ENCODE data around the gene PPP3CA. TPM values are rescaled to one million over a fixed set of nuclear protein-coding genes. Genes with fewer than 3 reads are reported as not detected.

PPP3CA gene
- total RNA-seq, 1 experiment from 2014 or later = 129 TPM

DNA sequence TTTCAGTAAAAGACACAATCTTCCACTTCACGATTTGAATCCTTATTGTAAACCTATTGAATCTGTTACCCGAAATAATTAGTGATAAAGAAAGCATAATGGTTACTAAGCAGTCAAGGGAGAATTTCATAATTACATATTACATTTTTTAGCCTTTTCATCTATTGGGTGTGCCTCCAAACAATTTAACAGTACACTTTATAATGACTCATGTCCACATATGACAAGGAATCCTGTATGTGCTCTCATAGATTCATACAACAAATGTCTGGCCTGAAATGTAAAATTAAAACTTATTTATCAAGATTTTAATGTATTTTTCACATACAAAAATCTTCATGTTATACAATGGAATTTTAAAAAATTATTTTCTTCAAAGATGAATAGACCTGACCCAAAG is 39.4 kb downstream of the PPP3CA start:
- no TSS peak for BruUV-seq (replicated peaks)
- no peak for DNase-seq (ENCODE audit: low spot score)
- H3K4me1 ChIP-seq (ENCODE audit: insufficient read depth, low read length, poor library complexity, severe bottlenecking) = peaks cover 44% of the 10 kb centered on the region
- TF ChIP-seq, protein P1, sequence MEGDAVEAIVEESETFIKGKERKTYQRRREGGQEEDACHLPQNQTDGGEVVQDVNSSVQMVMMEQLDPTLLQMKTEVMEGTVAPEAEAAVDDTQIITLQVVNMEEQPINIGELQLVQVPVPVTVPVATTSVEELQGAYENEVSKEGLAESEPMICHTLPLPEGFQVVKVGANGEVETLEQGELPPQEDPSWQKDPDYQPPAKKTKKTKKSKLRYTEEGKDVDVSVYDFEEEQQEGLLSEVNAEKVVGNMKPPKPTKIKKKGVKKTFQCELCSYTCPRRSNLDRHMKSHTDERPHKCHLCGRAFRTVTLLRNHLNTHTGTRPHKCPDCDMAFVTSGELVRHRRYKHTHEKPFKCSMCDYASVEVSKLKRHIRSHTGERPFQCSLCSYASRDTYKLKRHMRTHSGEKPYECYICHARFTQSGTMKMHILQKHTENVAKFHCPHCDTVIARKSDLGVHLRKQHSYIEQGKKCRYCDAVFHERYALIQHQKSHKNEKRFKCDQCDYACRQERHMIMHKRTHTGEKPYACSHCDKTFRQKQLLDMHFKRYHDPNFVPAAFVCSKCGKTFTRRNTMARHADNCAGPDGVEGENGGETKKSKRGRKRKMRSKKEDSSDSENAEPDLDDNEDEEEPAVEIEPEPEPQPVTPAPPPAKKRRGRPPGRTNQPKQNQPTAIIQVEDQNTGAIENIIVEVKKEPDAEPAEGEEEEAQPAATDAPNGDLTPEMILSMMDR (conservative IDR thresholded peaks at IDR 0.05; ENCODE audit: low read depth, low read length) = no peak
- TF ChIP-seq EZH2 (IDR thresholded peaks at IDR 0.05; ENCODE audit: borderline replicate concordance, low read depth, low read length, poor library complexity, severe bottlenecking) = no peak
- intact Hi-C loops (cut with micrococcal nuclease; ENCODE audit: unreplicated experiment) = no loop called here
- POLR2A ChIA-PET (ENCODE audit: low non-redundant PET) = no interaction called here
- no peaks in the 10 kb centered on the region for H3K27me3 ChIP-seq (replicated peaks; ENCODE audit: insufficient read depth, low read depth, low read length, poor library complexity)
- H3K36me3 ChIP-seq (ENCODE audit: insufficient read depth, low read length, poor library complexity, severe bottlenecking) = no peaks in the 10 kb centered on the region
- H3K4me3 ChIP-seq (ENCODE audit: low read depth, low read length, poor library complexity, severe bottlenecking) = no peak overlapping the region
- CTCF ChIA-PET = no interaction called here
- no peaks in the 10 kb centered on the region for H3K9me3 ChIP-seq (ENCODE audit: low read depth, low read length, poor library complexity, severe bottlenecking)
- H3K27ac ChIP-seq (ENCODE audit: low read depth, low read length, poor library complexity, severe bottlenecking) = no peak overlapping the region

DNA sequence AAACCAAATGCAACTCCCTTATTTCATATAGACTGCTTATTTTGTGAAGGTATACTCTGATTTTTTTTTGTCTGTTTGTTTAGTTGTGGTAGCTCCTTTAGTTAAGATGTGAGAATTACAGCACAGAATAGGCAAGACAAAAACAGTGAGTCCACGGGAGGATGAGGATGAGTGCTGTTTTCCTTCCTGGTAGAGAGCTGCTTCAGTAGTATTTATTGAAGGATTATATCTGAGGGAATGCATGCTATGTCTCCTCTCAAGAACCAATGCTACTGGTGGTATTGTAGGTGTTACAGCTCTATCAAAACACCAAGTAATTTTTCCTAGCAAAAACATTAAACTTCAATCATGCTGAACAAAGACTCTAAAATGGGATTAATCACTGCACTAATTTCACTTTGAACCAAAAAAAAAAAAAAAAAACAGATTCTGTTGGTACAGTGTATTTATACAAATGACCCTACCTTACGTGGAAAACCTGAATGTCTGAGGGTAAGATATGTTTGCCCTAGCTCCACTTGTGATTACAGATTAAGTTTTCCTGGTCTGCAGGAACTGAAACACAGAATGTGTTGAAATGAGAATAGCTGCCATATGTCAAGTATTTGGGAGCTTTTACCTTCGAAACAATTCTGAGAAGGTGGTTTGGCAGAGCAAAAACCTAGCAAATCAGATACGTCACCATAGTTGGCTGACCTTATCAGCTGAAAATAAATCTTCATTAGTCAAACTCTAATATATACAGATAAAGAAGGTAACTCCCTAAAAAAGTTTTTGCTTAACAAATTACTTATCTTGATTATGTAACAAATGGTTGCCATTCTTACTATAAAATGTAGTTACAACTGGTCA is 40.3 kb downstream of the PPP3CA start:
- intact Hi-C loops (cut with micrococcal nuclease; ENCODE audit: unreplicated experiment) = no loop called here
- BruUV-seq (replicated peaks) = no TSS peak
- Histone ChIP-seq H3K27ac (ENCODE audit: low read depth, low read length, poor library complexity, severe bottlenecking) (peak overlapping the region; percentile 47), H3K9me3 (ENCODE audit: low read depth, low read length, poor library complexity, severe bottlenecking) (no peaks in the 10 kb centered on the region), H3K4me1 (ENCODE audit: insufficient read depth, low read length, poor library complexity, severe bottlenecking) (peaks cover 53% of the 10 kb centered on the region), H3K27me3 (replicated peaks; ENCODE audit: insufficient read depth, low read depth, low read length, poor library complexity) (no peaks in the 10 kb centered on the region), H3K4me3 (ENCODE audit: low read depth, low read length, poor library complexity, severe bottlenecking) (no peak overlapping the region), H3K36me3 (ENCODE audit: insufficient read depth, low read length, poor library complexity, severe bottlenecking) (no peaks in the 10 kb centered on the region)
- ChIA-PET POLR2A (ENCODE audit: low non-redundant PET) (interaction anchor here (0.7 kb wide), 1 partner anchor 25 kb away, joined by 13 read pairs; no protein-coding TSS in a partner anchor), CTCF (no interaction called here)
- DNase-seq (ENCODE audit: low spot score) = no peak
- TF ChIP-seq EZH2 (IDR thresholded peaks at IDR 0.05; ENCODE audit: borderline replicate concordance, low read depth, low read length, poor library complexity, severe bottlenecking) = no peak
- TF ChIP-seq, protein P1 (conservative IDR thresholded peaks at IDR 0.05; ENCODE audit: low read depth, low read length) = no peak

DNA sequence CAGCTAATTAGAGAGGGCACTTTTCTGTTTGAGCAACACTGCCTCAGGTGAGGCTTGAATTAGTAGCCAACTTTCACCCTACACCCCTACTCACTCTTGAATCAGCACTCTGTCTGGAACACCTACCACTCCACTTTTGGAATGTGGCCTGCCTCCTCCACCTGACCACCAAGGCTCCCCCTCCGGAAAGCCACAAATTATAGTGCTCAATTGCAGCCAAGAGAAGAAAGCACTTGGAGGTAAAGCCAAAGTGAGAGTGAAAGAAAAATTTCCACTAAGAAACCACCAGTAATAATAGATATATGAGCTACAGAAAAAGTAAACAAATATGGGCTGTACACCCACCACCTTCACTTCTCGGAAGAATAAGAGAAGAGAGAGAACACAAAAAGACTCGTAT is 41.1 kb downstream of the PPP3CA start:
- intact Hi-C loops (cut with micrococcal nuclease; ENCODE audit: unreplicated experiment) = no loop called here
- no peak for DNase-seq (ENCODE audit: low spot score)
- no peaks in the 10 kb centered on the region for H3K9me3 ChIP-seq (ENCODE audit: low read depth, low read length, poor library complexity, severe bottlenecking)
- ChIA-PET POLR2A (ENCODE audit: low non-redundant PET) (interaction anchor here (0.7 kb wide), 1 partner anchor 24 kb away, joined by 13 read pairs; no protein-coding TSS in a partner anchor), CTCF (no interaction called here)
- H3K4me1 ChIP-seq (ENCODE audit: insufficient read depth, low read length, poor library complexity, severe bottlenecking) = peaks cover 55% of the 10 kb centered on the region
- no peaks in the 10 kb centered on the region for H3K36me3 ChIP-seq (ENCODE audit: insufficient read depth, low read length, poor library complexity, severe bottlenecking)
- H3K27me3 ChIP-seq (replicated peaks; ENCODE audit: insufficient read depth, low read depth, low read length, poor library complexity) = no peaks in the 10 kb centered on the region
- TF ChIP-seq EZH2 (IDR thresholded peaks at IDR 0.05; ENCODE audit: borderline replicate concordance, low read depth, low read length, poor library complexity, severe bottlenecking) = no peak
- TF ChIP-seq, protein P1 (conservative IDR thresholded peaks at IDR 0.05; ENCODE audit: low read depth, low read length) = no peak
- BruUV-seq (replicated peaks) = no TSS peak
- H3K27ac ChIP-seq (ENCODE audit: low read depth, low read length, poor library complexity, severe bottlenecking) = peak overlapping the region; percentile 47
- no peak overlapping the region for H3K4me3 ChIP-seq (ENCODE audit: low read depth, low read length, poor library complexity, severe bottlenecking)

Measured in A673 (cell line).